PC-9 (cell line): ENCODE data around the gene ASXL1.
"Not testable (repeated sequence)": the region's sequence is repeated elsewhere in the genome, so short reads cannot be mapped to it uniquely, and the experiment has no call there.

Source experiments
- CTCF ChIP-seq: fragments of 200-600 bp; sonication (generic); conservative IDR thresholded peaks from 2 replicates; pipeline ENCODE4 v1.6.1; 2017; ENCODE audit warnings: mixed run types, antibody characterized with exemption, mild to moderate bottlenecking, moderate library complexity
- EZH2 ChIP-seq: fragments of 200-600 bp; sonication (generic); IDR thresholded peaks from 2 replicates; pipeline ENCODE4 v1.8.0; 2017; ENCODE audit warnings: antibody characterized with exemption, low read depth

GRCh38 chr20:32465901-32466675 lies 108.0 kb downstream of the ASXL1 start:
- TF ChIP-seq CTCF, EZH2: not testable (repeated sequence)
